NOMO-1 treated with dmso at 0.1 percent for 144 hours (cell line): ENCODE data around the gene ACTN4.

Experiments
- DNase-seq: peaks from one replicate; lab custom pipeline; 2025; ENCODE audit not compliant: unreplicated experiment; lab: John Stamatoyannopoulos, UW

The ACTN4 gene

DNA sequence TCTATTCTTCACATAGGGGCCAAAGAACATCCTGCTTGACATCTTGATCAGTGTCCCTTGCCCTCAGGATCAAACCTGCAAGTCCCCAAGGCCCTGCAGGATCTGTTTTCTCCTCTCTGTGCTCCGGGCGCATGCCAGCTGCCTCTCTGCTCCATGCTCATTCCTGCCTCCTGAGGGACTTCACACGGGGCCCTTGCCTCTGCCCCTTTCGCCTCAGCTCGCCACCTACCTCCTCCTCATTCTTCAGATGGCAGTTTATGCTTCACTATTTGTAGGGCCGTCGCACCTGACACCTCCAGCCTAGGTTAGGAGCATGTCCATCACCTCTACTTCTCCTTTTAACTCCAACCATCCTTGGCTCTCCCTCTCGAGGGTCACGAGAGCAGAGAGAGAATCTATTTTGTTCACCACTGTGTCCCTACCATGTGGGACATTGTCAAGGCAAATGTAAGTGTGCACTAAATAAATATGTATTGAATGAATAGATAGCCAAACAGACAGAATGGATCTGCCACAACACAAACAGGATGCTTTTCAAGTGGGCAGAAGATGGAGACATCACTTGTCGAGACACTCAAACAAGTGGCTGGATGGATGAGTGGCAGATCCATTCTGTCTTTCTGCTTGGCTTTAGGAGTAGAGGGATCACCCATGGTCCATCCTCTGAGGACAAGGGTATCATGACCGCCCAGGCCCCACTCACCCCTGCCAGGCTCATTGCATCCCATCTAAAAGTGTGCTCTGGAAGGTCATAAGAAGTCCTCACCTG is 29.6 kb downstream of the ACTN4 start:
- no peak for DNase-seq

DNA sequence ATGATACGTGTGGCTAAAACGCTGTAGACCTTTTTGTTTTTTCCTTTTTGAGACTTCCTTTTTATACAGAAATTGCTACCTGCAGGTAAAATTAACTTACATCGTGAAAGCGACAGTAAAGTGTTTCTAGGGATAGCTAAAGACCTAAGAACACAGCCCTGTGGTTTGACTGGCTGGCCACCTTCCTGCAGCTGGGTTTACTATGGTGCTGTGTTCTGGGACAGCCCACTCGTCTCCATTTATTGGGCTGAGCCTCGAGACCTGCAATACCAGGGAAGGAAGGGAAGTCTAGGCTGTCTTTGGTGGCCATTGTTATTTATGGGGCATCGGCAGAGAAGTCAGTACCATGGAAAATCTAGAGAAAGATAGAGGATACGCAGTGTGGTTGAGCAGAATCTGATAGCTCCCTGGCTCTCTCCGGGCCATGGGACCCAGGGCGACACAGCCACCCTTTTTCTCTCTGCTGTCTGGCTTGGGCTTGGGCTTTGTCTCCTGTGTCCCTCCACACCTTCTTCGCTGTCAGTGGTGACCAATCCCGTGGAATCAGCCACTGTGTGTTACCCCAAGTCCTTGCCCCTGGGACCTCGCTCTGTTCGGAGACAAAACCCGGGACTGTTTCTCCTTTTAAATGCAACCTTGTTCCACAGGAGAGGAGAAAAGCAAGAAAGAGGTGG is 30.9 kb downstream of the ACTN4 start:
- no peak for DNase-seq

DNA sequence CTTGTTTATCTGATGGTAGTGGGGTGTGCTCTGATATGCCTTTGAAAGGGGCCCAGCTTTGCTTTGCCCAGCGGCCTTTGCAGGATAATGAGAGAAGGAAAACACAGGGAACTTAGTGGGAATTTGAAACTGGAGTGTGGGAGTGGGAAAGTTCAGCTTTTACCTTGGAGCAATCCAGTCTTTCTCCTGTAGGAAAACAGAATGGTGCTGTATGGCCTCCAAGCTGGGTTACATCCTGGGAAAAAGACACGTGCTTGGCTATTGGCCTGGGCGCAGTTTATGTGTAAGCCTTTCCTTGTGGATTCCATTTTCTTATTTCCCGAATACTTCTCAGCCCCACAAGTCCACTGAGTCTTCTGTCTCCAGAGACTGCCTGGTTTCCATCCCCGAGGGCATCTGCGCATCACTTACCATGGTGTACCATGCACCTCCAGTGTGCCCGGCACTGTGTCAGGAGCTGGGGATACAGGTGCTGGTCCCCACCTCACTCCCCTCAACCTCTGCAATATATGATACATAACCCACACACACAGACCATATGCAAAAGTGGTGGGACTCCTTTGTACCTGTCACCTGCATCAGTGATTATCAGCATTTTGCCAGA is 31.5 kb downstream of the ACTN4 start:
- DNase-seq = no peak

DNA sequence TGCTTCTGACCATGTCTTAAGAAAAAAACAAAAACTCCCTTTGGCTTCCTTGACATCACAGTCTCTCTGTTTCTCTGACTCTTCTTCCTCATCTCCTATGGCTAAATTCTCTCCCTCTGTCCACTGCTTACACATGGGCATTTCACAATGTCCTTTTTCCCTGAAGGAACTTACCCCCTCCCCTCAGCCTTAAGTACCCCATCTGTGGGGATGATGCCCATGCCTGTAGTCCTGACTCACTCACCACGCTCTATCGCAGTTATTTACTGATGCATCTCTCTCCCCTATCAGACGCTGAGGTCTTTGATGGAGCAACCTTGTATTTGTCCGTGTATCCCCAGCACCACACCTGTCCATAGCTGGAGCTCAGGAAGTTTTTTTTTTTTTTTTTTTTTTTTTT is 32.4 kb downstream of the ACTN4 start:
- no peak for DNase-seq

DNA sequence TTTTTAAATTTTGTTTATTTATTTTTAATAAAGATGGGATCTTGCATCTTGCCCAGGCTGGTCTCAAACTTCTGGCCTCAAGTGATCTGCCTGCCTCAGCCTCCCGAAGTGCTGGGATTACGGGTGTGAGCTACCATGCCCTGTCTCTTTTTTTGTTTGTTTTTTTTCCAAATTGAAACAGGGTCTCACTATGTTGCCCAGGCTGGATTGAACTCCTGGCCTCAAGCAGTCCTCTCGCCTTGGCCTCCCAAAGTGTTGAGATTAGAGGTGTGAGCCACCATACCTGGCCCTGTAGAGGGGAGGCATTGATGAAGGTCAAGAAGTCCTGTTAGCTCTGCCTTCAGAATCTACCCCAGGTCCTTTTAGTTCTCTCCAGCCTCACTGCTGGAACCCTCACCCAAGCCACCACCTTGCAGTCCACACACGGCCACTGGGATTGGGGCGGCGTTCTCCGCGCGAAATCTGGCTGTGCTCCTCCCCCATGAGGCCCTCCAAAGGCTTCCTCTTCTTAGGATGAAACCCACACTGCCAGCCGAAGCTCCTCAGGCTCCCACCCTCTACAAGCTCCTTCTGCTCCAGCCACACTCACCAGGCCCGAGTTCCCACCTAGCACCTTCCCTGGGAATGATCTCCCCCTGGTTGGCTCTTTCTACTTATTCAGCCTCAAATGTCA is 34.9 kb downstream of the ACTN4 start:
- DNase-seq = no peak

DNA sequence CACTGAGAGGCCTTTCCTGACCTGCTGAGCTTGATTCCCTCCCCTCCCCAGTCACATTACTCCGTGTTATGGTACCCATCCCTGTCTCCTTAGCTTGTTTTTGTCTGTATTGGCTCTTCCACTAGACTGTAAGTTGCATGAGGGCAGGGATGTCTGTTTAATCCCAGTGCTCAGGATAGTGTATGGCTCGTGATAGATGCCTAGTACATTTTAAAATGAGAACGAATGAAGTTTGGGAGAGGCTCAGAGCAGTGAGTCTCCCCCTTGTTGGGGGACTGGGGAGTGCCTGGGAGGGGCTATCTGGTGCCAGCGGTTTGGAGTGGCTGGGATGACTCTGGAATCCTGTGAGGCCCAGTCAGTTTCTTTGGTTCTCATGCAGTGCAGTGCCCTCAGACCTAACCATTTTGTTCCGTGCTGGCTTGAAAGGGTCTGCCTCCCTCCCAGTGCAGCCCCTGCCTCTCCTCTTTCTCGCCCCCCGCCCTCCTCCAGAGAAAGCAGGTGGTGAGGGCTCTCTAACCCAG is 35.5 kb downstream of the ACTN4 start:
- DNase-seq = no peak

DNA sequence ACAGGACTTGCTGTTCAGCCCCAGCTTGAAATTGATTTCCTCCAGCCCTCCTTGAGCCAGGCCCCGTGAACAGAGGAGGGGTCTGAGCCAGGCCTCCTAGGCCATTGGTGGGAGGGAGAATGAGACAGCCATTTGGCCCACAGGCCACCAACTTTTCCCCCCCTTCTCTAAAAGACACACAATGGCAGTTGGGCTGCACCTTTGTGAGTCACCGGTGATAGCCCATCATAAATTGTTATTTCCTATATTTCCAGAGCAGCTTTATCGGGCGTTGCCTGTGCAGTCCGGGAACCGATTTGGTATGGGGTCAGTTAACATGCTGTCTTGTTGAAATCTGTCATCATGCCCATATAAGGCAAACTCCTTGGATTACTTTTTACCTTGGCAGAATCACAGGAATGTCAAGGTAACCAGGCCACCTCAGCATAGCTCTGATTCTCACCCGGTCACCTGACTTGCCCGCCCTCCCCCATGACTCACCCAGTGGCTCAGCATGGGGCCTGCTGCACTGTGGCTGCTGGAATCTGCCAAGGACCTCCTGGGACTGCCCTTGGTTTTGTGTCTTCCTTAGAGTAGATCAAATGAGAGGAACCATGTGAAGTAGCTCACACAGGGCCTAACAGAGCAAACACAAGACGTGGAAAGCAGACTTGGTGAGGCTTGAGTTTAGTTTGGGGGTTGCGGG is 36.1 kb downstream of the ACTN4 start:
- DNase-seq = peak; percentile 63

DNA sequence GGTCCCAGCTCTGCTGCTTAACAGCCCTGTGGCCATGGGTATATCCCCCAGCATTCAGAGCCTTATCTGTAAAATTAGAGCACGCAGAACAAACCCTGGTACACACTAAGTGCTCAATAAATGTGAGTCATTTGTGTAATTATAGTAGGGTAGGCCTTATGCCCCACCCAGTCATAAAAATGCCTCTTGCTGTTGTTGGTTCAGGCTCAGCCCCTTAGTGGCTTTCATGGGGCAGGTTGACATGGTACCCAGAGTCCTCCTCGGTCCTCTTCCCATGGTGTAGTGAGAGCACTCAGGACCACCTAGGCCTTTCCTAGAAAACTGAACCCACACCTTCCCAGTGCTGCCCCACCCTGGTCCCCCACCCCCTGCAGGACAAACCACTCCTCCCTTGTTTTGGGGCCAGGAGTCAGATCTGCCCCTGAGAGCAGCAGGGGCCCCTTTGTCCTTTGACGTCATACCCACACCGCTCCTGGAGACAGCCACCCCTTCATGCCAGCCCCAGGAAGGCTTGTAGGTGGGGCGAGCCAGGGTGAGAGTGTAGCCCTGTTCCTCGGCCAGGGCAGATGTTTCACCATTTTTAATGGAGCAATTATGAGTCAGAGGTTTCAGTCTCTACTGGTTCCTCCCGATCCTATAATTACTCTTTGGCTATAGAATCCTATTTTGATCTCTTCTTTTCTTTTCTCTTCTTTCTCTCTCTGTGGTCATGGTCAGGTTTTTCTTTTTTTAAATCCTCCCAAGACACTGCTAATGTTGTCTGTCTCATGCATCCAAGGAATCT is 36.8 kb downstream of the ACTN4 start:
- DNase-seq = peak; percentile 96

DNA sequence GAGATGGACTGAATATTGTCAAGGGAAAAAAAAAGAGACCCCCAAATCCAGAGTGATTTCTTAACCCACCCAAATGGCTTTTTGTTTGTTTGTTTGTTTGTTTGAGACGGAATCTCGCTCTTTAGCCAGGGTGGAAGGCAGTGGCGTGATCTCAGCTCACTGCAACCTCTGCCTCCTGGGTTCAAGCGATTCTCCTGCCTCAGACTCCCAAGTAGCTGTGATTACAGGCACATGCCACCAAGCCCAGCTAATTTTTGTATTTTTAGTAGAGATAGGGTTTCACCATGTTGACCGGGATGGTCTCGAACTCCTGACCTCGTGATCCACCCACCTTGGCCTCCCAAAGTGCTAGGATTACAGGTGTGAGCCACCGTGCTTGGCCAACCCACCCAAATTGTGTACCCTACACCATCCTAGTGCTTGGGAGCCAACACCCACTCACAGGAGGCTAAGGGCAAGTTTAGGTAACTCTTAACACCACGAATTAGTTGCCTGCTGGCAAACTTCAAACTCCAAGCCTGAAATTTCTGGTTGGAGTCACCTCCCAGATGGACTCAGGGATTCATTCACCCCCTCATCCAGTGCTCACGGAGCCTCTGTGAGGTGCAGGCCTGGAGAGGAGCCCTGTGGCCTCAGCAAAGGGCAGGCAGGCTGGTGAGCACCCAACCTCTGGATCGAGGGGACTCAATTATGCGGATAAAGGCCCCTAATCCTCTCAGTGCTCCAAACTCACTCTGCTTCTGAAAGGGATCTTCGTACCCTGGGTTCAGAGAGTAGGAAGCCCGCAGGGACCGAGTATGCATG is 37.6 kb downstream of the ACTN4 start:
- DNase-seq = no peak

DNA sequence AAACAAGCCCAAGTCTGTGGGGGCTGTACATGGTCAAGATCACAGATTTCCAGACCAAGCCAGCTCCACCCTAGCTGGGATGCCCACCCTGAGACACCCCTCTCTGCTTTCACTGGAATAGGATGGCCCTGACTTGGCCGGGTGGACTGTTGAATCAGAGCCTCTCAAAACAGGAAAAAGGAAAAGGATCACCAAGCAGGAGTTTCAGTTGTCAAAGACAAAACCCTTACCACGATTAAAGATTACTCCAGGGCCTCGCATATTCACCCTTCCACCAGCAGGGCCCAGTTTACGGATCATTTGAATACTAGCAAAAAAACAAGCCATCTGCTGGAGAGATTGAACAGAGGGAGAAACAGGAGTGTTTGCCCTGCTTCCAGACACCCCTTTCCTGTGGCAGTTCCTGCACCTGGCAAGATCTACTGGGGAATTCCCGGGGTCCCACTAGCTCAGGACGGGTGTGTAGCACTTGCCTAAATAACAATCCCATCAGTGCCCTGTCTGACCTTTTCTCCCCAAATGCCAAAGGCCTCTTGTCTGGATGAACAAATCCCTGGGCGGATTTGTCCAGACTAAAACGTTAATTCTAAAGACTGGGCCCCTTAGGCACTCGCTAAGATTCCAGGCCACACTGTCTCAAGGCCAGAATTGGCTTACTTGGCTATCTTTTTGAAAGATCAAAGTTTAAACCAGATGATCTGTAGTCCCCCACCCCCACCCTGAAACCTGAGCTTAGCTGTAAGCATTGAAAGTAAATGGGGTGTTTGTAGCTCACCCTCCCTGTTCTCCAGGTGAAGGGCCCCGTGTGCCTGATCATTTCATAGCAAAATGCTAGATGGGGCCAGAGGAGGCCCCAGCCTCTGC is 38.4 kb downstream of the ACTN4 start:
- no peak for DNase-seq

DNA sequence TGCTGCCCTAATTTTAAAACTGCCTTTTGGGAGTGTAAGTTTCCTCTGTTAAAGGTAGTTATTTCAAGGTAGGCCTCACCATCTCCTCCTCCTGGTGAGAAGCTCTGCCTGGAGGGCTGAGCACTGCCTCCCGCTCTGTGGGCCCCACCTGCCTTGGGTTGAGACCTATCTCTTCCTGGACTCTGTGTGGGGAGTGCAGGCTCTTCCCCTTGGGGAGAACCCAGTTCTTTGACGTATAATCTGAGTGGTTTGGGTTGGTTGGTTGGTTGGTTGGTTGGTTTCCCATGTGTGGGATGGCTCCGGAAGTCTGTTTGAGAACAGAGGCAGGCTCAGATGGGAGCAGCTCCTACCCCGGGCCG is 39.1 kb downstream of the ACTN4 start:
- no peak for DNase-seq

DNA sequence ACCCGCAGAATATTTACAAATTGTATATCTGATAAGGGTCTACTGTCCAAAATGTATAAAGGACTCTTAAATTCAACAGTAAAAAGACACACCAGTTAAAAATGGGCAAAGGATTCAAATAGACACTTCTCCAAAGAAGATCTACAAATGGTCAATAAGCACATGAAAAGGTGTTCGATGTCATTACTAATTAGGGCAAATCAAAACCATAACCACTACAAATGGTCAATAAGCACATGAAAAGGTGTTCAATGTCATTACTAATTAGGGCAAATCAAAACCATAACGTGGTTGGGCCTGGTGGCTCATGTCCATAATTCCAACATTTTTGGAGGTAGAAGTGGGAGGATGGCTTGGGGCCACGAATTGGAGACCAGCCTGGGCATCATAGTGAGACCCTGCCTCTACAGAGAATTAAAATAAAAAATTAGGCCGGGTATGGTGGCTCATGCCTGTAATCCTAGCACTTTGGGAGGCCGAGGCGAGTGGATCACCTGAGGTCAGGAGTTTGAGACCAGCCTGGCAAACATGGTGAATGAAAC is 40.5 kb downstream of the ACTN4 start:
- no peak for DNase-seq

DNA sequence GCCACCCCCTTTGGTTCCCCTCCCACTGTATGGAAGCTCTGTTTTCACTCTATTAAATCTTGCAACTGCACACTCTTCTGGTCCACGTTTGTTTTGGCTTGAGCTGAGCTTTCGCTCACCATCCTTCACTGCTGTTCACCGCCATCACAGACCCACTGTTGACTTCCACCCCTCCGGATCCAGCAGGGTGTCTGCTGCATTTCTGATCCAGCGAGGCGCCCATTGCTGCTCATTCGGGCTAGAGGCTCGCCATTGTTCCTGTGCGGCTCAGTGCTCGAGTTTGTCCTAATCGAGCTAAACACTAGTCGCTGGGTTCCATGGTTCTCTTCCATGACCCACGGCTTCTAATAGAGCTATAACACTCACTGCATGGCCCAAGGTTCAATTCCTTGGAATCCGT is 42.7 kb downstream of the ACTN4 start:
- no peak for DNase-seq

DNA sequence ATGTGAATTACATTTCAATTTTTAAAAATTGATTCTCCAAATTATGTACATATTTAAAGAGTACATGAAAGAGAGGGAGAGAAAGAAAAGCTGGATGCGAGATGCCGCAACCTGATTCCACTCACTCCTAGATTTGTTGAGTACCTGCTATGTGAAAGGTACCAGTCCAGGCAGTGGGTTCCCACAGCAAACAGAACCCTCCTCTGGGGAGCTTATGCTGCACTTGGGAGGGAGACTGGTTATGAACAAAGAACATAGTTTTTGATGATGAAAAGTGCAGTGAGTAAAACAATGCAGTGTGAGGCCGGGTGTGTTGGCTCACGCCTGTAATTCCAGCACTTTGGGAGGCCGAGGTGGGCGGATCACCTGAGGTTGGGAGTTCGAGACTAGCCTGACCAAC is 43.4 kb downstream of the ACTN4 start:
- no peak for DNase-seq

DNA sequence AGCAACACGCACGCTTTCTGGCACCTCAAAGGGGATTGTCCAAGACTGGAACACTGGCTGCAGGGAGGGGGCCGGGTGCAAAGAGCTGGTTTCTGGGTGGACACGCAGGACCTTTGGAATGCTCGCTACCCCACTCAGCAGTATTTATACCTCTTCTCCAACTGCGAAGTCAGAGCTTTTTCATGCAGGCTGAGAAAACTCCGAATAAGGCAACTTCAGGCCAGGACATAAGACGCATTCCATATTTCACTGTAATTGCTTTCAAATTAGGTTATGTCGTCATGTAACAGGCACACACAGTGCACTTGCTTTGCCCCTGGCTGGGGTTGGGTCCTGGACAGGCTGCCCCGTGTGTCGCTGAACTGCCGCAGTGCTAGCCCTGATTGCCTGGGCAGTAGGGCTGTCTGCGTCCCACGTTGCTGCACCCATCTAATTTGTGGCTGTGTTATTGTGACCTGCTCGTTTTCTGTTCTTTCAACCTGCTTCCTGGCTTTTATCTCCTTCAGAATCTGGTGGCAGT is 44.5 kb downstream of the ACTN4 start:
- DNase-seq = no peak

DNA sequence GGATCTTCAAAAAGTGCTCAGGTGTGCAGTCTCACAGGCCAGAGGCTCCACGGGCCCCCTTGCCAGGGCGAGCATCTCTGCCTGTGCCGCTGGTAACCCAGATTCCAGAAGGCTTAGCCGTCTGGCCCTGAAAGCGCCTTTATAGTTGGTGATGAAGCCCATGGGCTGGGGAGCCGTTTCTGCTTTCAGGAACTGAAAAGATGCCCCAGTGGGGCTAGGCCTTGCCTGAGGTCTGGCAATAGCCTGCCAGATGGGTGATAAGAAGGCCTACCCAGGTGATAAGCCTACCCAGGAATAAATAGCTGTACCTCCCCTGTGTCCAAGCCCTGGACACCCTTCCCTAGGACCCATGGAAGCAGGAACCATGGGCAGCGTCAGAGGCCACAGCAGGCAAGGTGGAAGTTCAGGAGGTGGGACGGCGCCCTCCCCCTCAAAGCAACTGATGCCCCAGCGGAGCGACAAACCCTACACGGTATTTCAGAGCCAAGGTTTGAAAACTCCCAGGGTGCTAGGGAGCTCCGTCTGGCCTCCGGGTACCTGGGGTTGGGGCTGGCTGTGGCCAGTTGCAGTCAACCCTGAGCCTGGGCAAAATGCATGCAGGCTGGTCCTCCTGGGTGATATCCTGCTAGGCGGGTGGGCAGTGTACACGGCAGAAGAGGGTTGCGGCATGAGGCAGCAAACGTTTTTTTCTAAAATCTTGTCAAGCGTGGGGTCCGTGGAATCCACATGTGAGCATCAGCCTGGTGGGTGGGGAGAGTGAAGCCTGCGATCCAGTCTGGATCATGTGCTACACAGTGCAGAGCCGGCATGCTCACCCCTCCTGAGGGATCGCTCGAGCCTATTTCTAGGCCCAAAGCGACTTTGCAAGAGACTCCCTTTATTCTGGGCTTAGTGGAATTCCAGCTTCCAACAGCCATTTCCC is 45.3 kb downstream of the ACTN4 start:
- no peak for DNase-seq
